ENCODE results near the gene SLC50A1.

SLC50A1 gene

DNA sequence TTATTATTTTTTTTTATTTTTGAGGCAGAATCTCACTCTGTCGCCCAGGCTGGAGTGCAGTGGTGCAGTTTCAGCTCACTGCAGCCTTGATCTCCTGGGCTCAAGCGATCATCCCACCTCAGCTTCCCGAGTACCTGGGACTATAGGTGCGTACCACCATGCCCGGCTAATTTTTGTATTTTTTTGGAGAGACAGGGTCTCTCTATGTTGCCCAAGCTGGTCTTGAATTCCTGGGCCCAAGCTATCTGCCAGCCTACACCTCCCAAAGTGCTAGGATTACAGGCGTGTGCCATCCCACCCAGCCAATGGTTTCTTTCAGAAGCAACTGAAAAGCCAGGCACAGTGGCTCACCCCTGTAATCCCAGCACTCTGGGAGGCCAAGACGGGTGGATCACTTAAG is 35.2 kb downstream of the SLC50A1 start:
- DNase-seq (ENCODE audit: low read depth), result no peak

DNA sequence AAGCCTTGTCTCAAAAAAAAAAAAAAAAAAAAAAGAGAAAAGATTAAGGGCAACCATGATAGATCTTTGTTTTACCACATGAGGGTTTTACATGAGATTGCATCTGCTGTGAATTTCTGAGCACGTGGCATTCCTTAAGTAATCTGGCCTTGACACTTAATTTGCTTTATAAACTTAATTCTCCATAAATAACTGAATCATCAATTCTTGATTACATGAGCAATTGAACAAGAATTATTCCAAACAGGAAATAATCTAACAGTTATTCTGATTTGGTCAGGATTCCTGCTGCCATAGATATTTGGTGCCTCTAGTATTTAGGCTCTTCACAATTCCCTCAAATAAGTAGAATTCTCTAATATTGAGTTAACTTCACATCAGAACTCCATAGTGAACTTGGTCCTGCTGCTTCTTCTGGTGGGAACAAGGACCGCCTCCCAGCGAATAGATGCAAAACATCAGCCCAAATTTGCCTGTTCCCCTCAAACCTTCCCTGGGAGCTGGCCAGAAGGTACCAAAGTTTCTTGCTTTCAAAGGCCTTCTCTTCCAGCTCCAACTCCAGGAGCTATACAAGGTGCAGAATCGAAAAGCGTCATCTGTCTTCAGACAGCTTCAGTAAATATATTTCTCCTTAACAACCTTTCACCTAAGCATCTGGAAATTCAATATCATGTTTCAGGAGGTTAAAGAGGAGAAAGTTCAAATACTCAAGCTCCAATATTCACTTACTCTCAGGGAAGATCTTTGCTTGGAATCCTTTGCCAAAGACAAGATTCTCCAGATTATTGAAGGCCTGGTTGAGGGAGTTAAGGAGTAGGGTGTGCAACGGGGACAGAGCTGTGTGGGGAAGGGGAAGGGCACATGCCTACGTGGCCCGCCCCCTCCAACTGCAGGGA is 36.4 kb downstream of the SLC50A1 start:
- no peak for DNase-seq (ENCODE audit: low read depth)

DNA sequence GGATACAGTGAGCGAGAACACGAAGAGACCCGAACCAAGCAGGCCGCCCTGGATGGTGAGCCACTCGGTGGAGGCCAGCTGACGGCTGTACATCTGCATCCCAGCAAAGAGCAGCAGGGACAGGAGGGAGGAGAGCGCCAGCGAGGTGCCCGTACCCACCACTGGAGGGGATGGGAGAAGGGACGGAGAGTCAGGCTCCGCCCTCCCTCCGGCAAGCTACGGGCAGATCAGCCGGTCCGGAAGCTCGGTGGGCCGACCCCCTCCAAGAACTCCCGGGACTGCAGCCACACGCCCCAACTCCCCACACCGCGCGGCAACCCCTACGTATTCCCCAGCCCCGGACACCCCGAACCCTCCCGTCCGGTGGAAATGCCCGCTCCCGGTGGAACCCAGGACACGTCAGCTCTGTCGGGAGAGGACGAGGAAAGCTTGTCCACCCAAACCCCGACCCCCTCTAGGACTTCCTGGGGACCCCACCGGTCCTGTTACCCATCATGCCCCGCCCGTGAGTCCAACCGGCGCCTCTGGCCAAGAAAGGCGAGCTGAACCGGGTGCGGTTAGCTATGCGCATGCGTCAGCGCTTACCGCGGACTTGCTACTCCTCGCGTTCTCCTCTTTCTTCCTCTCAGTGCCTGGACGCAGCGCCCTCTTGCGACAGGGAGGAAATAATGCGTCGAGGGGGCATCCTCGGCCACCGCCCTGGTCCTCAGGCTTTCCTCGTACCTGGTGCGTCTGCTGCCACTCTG is 37.3 kb downstream of the SLC50A1 start, which contains the start of gene KRTCAP2:
TSS of gene KRTCAP2 (minus strand) at position 573 of the 746 bp plus-strand sequence. CDS start at position 493, 80 bp downstream.
- DNase-seq (ENCODE audit: low read depth), result peak; percentile 91

DNA sequence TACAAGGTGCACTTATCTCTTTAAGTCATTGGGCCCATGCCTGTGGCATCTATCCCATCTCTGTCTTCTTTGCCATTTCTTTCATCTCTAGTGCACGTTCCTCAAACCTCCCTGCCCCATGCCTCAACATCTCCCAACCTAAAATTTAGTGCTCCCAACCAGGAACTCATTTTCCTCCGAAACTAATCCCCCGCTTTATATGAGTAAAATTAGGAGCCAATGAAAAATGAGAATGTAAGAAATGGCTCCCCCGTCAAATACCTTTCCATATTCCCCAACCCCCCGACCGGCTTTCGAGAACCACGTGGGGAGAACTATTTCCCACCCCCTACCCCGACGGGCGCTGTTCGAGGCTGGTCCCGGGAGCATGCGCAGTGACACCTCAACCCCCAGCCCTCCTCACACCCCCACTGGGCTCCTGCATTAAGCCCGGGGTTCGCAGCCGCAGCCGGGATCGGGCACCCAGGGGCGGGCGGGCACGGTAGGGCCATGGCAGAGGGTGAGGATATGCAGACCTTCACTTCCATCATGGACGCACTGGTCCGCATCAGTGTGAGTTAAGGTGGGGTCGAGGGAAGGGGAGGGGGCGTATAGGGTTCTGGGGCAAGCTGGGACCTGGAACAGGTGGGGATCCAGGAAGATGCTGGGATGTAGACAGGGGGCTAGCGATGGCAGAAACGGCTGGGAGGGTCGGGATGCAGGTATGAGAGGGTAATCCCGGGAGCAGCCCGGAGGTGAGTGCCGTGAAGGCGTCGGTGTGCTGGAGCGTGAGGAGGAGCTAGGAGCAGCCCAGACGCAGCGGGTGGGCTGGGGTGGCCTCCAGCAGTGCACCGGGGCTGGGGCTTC is 38.0 kb downstream of the SLC50A1 start, which contains the start of gene TRIM46:
TSS of gene TRIM46 (plus strand) at position 372 of the 846 bp plus-strand sequence. CDS start at position 490, 118 bp downstream.
- DNase-seq (ENCODE audit: low read depth), result no peak

DNA sequence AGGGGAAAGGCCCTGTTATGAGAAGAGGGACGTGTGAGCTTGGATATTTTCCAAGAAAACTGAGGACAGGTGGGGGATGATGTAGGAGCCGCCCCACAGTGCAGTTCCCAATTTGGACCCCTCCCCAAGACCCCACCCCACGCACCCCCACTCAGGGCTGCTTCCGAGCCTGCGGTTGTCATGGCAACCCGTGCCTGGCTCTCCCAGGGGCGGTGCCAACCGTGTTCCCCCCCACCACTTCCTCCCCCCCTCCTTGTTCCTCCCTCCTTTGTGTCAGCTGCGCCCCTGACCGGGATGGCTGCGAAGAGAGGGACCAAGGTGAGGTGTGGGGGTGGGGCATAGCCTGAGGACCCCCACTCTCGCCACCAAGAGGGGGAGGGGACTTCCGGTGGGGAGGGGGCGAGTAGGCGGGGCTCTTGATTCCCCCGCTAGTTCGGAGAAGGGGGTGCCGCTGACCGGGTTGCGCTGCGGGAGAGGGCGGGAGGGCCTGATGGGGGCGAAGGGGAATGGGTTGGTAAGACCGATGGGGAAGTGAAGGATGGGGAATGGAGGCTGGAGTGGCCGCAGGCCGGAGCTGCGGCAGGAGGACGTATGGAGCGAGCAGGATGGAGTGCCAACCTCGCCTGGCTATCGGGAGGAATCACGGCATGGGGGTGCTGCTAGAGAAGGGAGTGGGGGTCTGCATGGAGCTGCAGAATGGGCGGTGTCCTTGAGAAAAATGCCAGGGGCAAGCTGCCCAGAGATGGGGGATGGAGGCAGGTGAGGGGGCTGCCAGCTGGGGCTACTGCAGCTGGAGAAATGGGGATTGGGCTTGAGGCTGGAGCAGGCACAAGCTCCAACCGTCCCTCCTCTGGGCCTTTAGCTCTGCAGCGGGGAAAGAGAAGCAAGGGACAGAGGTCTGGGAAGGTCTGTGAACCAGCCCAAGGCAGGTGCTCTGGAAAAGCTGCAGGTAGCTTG is 39.0 kb downstream of the SLC50A1 start:
- no peak for DNase-seq (ENCODE audit: low read depth)

DNA sequence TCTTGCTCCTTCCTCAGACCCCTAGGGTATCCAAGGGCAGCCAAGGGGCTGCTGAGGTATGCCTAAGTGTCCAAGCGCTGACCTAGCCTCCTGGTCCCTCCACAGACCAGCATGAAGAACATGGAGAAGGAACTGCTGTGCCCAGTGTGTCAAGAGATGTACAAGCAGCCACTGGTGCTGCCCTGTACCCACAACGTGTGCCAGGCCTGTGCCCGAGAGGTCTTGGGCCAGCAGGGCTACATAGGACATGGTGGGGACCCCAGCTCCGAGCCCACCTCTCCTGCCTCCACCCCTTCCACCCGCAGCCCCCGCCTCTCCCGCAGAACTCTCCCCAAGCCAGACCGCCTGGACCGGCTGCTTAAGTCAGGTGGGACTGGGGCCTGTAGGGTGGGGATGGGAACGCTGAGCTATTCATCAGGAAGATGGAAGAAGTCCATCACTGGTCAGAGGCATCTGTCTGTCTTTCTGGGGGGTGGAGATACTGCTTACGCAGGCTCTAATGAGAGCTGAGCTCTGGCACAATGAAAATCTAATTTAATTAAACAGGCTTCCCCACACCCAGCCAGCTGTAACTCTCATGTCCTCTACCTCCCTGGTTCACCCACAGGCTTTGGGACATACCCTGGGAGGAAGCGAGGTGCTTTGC is 39.8 kb downstream of the SLC50A1 start:
- no peak for DNase-seq (ENCODE audit: low read depth)

DNA sequence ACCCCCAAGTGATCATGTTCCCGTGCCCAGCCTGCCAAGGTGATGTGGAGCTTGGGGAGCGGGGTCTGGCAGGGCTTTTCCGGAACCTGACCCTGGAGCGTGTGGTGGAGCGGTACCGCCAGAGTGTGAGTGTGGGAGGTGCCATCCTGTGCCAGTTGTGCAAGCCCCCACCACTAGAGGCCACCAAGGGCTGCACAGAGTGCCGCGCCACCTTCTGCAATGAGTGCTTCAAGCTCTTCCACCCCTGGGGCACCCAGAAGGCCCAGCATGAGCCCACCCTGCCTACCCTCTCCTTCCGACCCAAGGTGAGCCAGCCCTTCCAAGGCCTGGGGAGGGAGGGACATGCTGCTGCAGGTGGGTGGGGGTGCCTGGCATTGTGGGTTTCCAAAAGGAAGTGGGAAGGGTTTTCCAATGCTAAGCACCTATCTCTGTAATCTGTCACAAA is 40.3 kb downstream of the SLC50A1 start:
- DNase-seq (ENCODE audit: low read depth), result no peak

DNA sequence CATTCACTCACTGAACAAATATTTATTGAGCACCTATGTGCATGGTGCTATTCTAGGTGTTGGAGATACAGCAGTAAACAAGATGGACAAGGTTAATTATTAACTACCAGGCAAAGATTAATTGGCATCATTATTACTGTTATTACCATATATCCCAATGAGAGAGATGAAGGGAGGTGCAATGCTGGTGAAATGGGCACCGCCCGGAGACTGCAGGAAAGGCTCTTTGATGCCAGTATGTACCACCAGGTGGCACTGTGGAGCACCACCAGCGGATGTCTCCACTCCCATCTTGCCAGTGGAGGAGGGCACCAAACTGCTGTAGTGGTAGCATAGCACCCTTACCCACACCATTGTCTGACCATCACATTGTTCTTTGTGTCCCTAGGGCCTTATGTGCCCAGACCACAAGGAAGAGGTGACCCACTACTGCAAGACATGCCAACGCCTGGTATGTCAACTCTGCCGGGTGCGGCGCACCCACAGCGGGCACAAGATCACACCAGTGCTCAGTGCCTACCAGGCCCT is 41.0 kb downstream of the SLC50A1 start:
- DNase-seq (ENCODE audit: low read depth), result peak; percentile 73

DNA sequence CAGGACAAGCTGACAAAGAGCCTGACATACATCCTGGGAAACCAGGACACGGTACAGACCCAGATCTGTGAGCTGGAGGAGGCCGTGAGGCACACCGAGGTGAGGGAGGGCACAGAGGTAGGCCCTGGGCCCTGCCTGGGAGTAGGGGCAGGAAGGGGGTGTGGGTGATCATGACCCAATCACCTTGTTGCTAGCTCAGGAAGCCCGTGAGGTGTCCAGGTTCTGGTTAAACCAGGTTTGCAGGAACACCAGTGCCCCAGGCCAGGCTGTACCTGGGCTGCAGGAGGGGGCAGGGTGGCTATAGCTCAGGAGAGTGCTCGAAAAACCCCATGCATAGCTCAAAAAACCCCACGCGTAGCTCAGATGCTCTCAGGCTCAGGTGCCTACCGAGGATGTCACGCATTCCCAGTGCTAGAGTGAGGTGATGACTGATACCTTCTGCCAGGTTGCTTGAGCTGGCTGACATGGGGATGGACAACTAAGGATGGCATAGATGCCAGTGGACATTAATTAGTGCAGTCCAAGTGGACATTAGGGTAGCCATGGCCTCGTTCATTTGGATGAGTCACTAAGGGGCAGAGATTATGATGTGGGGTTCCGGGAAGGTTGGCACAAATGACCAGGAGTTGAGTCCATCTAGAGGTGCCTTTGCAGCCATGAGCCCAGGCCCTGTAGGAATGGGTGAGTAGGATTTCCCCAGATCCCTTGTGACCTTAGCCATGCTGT is 41.7 kb downstream of the SLC50A1 start:
- DNase-seq (ENCODE audit: low read depth), result no peak

DNA sequence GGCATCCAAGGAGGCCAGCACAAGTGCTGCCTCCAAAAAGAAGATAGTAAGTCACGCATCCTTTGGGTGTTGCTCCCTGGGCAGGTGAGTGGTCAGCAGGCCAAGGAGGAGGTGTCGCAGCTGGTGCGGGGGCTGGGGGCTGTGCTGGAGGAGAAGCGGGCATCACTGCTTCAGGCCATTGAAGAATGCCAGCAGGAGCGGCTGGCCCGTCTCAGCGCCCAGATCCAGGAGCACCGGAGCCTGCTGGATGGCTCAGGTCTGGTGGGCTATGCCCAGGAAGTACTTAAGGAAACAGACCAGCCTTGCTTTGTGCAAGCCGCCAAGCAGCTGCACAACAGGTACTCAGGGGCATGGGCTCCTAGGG is 42.2 kb downstream of the SLC50A1 start:
- DNase-seq (ENCODE audit: low read depth), result no peak

DNA sequence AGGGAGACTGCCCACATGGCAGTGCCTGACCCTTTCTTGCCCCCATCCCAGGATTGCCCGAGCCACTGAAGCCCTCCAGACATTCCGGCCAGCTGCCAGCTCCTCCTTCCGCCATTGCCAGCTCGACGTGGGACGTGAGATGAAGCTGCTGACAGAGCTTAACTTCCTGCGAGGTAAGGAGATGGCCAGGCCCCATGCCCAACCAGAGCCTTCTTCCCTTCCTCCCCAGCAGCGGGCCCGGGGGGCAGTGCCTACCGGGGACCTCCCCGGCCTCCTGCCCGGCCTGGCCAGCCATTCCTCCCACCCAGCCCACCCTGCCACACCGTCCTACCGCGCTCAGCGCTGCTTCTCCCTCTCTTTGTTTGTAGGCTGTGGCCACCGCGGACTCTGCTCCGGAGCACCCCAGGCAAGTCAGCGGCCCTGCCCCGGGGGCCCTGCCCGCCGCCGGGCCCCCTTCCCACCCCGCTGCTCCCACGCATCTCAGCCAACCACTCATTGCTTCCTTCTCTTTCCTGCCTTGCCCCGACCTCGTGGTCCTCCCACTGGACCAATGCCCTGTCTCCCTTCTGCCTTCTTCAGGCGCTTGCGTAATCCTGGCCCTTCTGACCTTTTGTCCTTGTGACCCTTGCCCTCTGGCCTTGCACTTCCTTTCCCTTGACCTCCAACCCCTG is 42.9 kb downstream of the SLC50A1 start:
- DNase-seq (ENCODE audit: low read depth), result no peak

DNA sequence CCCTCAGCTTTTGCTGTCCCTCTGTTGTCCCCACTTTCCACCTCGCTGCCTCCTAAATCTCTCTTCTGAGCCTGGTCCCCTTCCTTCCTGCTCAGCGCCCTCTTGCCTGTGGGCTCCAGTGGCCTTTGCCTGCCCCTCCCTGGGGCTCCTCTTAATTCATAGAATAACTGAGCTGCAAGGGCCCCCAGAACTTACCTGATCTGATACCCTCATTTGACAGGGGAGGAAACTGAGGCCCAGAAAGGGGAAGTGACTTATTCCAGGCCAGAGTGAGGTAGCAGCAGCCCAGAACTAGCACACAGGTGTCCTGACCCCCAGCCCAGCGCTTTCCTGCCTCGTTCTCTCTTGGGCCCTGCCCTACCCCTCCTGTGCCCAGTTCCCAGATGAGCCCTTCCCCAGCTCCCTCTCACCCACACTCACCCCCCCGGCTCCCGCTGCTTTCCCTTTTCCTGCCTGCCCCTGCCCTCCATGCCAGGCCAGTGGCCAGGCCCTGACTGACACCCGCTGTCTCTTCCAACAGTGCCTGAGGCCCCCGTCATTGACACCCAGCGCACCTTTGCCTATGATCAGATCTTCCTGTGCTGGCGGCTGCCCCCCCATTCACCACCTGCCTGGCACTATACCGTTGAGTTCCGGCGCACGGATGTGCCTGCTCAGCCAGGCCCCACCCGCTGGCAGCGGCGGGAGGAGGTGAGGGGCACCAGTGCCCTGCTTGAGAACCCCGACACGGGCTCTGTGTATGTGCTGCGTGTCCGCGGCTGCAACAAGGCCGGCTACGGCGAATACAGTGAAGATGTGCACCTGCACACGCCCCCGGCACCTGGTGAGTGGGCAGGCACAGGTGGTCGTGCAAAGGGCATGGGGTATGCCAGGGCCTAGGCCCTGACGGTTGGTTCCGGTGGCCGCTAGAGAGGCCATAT is 43.7 kb downstream of the SLC50A1 start:
- no peak for DNase-seq (ENCODE audit: low read depth)

DNA sequence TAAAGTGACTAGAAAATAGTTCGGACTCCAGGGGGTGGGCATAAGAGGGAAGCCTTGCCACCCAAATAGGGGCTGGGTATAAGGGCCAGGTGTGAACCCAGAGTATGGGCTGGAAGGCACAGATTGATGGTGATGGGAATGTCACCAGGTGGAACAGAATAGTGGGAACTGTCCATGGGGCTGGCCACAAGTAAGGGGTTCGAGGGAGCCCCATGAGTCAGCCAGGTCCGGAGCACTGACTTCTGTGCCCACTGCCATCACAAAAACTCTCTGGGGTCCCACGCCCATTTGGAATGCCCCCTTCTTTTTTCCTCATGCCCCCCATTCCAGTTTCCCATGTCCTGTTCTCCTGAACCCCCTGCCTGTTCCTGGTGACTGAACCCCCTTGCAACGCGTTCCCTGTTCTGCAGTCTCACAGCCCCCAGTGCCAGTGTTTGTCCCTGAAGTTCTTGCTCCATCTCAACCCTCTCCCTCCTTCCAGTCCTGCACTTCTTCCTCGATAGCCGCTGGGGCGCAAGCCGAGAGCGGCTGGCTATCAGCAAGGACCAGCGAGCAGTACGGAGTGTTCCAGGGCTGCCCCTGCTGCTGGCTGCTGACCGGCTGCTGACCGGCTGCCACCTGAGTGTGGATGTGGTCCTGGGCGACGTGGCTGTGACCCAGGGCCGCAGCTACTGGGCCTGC is 45.9 kb downstream of the SLC50A1 start:
- no peak for DNase-seq (ENCODE audit: low read depth)

DNA sequence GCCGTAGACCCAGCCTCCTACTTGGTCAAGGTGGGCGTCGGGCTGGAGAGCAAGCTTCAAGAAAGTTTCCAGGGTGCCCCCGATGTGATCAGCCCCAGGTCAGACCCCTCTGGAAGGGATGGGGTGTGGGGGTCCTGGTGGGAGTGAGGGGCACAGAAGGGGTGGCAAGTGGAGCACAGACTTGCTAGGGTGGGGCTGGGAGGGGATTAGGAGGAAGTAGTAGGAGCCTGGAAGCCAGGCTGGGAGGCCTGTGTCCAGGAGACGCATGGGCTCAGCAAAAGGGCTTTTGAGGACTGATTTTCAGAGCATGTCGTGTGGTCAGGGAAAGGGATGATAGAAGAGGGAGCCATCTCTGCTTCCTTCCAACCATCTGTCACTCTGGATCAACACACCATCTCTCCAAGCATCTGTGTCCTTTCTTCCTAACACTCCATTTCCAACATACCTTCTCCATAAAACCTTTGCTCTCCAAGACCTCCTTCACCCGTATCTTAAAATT is 46.4 kb downstream of the SLC50A1 start:
- DNase-seq (ENCODE audit: low read depth), result no peak

DNA sequence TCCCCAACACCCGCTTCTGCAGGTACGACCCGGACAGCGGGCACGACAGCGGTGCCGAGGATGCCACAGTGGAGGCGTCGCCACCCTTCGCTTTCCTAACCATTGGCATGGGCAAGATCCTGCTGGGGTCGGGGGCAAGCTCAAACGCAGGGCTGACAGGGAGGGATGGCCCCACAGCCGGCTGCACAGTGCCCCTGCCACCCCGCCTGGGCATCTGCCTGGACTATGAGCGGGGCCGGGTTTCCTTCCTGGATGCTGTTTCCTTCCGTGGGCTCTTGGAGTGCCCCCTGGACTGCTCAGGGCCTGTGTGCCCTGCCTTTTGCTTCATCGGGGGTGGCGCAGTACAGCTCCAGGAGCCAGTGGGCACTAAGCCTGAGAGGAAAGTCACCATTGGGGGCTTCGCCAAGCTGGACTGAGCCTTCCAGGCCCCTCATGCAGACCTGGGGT is 48.1 kb downstream of the SLC50A1 start:
- DNase-seq (ENCODE audit: low read depth), result no peak

DNA sequence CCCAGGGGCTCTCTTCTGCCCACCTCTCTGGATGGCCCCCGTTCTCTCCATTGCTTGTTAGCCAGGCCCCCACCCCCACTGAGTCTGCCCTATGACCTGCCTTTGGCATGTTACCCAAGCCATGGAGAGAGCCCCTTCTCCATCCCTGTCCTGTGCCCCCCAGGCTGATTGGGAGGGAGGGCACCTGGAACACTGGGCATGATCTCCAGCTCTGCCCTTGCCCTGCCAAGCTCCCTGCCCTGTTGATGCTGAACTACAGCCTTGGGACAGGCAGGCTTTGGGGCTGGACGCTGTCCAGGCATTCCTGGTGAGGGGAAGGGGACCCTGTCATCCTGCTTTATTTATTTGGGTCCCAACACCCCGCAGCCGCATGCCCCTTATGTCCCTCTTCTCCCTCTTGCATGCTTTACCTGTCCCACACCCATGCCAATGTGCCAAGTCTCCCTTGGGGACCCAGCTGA is 48.7 kb downstream of the SLC50A1 start:
- no peak for DNase-seq (ENCODE audit: low read depth)
